ENCODE results near the gene JOSD2.

JOSD2 gene

GRCh38 chr19:50509366-50509765 is 1.6 kb downstream of the JOSD2 start:
- no peak for FAIRE-seq
- TF ChIP-seq, protein P1, sequence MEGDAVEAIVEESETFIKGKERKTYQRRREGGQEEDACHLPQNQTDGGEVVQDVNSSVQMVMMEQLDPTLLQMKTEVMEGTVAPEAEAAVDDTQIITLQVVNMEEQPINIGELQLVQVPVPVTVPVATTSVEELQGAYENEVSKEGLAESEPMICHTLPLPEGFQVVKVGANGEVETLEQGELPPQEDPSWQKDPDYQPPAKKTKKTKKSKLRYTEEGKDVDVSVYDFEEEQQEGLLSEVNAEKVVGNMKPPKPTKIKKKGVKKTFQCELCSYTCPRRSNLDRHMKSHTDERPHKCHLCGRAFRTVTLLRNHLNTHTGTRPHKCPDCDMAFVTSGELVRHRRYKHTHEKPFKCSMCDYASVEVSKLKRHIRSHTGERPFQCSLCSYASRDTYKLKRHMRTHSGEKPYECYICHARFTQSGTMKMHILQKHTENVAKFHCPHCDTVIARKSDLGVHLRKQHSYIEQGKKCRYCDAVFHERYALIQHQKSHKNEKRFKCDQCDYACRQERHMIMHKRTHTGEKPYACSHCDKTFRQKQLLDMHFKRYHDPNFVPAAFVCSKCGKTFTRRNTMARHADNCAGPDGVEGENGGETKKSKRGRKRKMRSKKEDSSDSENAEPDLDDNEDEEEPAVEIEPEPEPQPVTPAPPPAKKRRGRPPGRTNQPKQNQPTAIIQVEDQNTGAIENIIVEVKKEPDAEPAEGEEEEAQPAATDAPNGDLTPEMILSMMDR (IDR thresholded peaks at IDR 0.05; ENCODE audit: insufficient read depth, missing control alignments), result no peak
- no peak for DNase-seq (ENCODE audit: insufficient read length, low spot score)

DNA sequence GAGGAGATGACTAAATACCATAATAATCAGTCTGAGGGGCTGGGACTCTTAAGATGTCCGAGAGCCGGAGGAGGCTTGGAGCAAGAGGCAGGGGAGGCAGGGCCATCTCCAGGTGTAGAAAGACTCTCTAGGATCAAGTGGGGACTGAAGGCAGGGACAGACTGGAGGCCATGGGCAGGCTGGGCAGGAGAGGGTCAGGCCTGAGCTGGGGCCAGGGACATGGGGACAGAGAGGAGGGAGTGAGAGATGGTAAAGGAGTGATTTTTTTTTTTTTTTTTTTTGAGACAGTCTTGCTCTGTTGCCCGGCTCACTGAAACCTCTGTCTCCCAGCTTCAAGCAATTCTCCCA is 2.2 kb downstream of the JOSD2 start:
- TF ChIP-seq, protein P1 (IDR thresholded peaks at IDR 0.05; ENCODE audit: insufficient read depth, missing control alignments), result no peak
- no peak for FAIRE-seq
- DNase-seq (ENCODE audit: insufficient read length, low spot score), result no peak

DNA sequence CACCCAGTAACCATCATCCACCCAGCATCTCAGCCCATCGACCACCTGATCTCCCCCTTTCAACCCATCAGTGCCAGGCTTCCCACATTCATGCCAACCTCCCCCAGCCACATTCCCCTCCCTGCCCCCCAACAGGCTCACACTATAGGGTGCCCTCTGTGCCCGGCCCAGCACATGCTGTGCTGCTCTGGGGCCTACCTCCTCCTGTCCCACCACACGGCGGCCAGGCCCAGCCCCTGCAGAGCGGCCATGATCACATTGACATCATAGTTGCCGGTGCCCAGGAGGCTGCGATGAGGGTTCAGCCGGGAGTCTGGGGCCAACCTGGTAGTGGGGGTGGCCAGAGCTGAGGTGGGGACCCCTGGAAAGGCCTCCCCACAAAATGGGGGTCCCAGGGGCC is 3.6 kb downstream of the JOSD2 start:
- FAIRE-seq, result no peak
- DNase-seq (ENCODE audit: insufficient read length, low spot score), result no peak
- TF ChIP-seq, protein P1 (IDR thresholded peaks at IDR 0.05; ENCODE audit: insufficient read depth, missing control alignments), result no peak

DNA sequence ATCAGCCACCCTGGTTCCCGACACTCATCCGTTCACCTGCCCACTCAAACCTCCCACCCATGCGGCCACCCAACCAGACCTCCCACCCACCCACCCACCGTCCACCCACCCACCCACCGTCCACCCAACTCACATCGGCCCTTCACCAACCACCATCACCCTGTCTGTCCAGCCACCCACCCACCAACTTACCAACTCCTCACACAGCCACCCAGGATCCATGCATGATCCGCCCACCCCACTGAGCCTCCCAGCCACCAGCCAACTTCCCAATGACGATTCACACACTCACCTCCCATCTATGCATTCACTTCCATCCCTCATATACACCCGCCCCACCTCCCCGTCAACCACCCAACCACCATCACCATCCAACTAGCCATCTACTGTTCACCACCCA is 4.3 kb downstream of the JOSD2 start:
- FAIRE-seq (no peak), DNase-seq (ENCODE audit: insufficient read length, low spot score) (no peak)
- TF ChIP-seq, protein P1 (IDR thresholded peaks at IDR 0.05; ENCODE audit: insufficient read depth, missing control alignments), result no peak

DNA sequence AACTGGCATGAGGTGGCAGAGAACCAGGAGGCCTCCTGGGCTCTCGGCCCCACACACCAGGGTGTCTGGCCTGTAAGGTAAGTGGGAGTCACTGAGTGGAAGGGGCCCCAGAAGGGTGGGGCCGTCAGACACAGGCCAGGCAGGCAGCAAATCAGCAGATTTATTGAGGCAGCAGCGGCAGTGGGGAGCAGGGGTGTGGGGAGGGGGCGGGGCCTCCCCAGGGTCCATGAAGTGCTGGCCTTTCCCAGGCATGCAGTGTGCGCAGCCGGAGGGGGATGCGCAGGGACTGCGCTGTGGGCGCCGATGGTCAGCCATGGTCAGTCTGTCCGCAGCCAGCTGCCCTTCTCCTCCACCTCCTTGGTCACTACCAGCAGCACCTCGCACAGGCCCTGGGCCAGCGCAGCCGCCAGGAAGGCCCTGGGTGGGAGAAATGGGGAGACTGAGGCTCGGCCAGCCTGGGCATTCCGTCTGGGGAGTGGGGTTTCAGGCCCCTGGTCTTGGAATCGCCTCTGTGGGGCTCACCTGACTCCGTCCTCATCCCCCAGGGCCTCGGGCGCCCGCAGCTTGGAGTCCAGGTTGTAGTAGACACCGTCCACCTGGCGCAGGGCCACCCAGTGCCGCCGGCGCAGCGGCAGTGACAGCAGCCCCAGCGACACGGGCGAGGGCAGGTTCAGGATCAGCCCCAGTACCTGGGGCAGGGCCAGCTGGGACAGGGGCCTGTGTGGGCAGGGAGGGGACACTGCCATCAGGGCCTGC is 5.0 kb downstream of the JOSD2 start:
- no peak for DNase-seq (ENCODE audit: insufficient read length, low spot score)
- FAIRE-seq, result no peak
- TF ChIP-seq, protein P1 (IDR thresholded peaks at IDR 0.05; ENCODE audit: insufficient read depth, missing control alignments), result no peak

DNA sequence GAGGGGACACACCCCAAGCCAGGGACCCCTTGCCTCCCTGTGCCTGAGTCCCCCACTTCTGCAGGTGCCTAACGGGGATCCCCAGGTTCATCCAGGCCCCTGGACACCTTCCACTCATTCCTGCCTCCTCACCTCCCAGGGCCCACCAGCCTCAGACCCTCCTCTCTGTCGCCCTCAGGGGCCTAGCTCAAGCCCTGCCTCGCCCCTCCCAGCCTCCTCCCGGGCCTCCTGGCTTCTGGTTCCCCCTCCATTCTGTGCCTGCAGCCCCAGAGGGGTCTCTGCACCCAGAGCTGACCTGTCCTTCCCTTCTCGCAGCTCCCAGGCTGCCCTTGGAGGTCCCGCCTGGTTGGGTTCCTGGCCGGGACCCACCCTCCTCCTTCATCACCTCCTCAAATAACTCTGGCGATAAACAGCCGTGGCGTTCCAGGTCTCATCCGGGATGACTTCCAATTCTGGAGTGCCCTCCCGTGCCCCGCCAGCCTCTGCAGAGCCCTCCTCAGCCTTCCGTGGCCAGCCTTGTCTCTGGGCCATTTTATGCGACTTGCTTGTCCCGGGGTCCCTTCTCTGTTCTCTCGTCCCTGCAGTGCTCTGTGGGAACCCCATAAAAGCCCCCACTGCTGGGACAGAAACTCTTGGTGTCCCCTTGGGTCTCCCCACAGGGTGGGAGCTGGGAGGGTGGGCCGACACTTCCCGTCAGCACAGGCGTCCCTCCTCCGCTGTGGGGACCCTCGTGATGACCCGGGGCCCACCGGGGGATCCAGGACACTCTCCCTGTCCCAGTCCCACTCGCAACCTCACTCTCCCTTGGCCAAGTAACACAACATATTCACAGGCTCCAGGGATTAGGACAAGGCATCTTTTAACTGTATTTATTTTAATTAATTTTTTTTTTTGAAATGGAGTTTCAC is 9.2 kb downstream of the JOSD2 start:
- TF ChIP-seq, protein P1 (IDR thresholded peaks at IDR 0.05; ENCODE audit: insufficient read depth, missing control alignments), result no peak
- no peak for FAIRE-seq
- no peak for DNase-seq (ENCODE audit: insufficient read length, low spot score)

GRCh38 chr19:50501186-50501567 is 9.8 kb downstream of the JOSD2 start:
- no peak for DNase-seq (ENCODE audit: insufficient read length, low spot score)
- no peak for FAIRE-seq
- TF ChIP-seq, protein P1 (IDR thresholded peaks at IDR 0.05; ENCODE audit: insufficient read depth, missing control alignments), result no peak

Measured in D721Med (cell line).